HG03442 (cell line): Measurements from ENCODE around the gene TMTC1.
"Not testable (repeated sequence)": the region's sequence is repeated elsewhere in the genome, so short reads cannot be mapped to it uniquely, and the experiment has no call there.

ENCODE experiments used
- ATAC-seq: cut with Tn5 transposase; IDR thresholded peaks from one replicate; pipeline ENCODE4 v1.9.1; 2021; ENCODE audit warnings: mild to moderate bottlenecking, moderate library complexity; ENCODE audit not compliant: unreplicated experiment

Gene TMTC1

DNA sequence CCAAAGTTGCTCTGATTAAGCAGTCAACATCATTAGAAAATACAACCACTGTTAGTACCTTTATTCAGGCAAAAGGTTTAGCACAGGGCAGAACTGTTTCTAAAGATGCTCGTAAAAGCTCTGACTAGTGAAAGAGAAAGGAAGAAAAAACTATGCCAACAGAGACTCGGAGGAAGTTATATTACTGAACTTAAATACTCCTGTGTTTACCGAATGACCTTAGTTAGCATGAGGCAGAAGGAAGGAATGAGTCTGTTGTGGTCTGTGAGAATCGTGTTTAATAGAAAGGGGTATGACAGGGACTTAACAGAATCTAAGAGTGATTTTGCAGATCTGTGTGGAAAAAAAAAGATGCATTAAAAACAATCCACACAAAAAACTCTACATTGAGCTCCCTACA lies 202.1 kb downstream of the TMTC1 start:
- ATAC-seq = no peak

DNA sequence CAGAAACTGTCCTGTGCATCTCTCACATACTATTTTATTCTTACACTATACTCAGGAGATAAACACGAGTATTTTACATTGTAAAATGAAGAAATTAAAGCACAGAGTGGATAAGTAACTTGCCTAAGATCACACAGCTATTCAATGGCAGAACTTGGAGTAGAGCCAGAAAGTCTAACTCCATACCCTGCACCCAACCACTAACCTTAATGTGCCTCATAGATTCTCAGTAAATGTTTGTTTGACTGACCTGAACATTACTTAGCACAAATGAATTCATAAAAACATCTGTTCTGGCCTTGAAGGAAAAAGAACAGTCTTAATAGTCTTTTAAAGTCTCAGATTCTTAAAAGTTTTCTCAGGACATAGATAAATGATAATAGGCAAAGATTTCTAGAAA lies 202.8 kb downstream of the TMTC1 start:
- no peak for ATAC-seq

DNA sequence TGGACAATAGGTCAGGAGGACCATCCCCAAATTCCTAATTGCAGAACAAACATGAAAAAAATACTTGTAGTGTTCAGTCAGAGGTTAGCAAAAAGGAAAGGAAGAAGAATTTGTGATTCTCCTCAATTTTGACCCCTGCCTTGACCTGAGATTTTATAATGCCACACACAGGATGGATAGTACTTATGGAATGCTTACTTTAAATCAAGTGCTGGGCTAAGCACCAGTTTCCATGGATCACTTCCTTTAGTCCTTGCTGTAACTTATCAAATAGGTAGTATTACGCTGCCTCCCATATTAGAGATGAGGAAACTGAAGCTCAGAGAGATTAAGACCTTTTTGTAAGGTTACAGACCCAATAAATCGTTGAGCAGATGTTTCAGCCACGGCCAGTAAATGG lies 205.0 kb downstream of the TMTC1 start:
- no peak for ATAC-seq

DNA sequence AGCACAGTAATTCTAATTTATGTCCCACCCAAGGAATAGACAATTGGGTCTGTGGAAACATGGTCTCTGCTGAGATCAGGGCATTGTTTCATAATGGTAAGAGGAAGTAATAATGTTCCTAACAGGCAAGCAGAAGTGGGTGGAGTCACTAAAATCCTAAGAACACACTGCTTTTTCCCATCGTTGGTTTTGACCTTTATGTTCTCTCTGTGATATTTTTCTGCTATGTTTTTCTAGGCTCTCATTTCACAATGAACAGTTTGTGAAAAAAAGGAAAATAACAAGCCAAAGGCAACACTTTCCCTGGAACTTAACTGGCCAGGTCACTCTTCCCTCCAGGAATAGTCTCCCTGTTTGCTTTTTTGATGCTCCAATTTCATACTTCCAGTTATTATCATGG lies 205.7 kb downstream of the TMTC1 start:
- ATAC-seq = no peak

DNA sequence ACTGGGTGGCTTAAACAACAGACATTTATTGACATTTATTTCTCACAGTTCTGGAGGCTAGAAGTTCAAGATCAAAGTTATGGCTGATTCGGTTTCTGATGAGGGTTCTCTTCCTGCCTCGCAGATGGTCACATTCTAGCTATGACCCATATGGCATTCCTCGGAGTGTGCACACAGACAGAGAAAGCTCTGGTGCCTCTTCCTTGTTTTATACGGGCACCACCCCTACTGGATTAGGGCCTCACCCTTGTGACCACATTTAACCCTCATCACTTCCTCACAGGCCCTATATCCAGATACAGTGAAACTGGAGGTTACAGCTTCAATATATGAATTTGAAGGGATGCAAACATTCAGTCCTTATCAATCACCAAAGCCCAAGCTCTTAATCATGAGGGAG lies 209.2 kb downstream of the TMTC1 start:
- no peak for ATAC-seq

DNA sequence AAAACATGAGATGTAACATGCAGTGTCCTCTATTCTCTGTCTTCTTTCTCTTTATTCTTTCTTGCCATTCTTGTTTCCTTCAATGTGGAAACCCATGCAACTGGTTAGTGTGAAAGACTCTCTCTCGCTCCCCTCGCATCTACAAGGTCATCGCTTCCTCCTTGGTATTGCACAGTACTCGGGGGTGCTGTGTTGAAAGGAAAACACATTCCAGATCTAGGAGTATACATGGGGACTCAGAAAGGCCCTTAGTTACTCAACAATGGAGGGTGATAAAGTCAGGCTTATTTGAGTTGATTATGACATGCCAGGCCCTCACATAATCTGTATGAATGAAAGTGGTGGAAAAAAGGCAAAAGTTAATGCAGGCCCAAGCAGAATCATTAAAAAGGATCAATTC lies 210.8 kb downstream of the TMTC1 start:
- ATAC-seq = no peak

DNA sequence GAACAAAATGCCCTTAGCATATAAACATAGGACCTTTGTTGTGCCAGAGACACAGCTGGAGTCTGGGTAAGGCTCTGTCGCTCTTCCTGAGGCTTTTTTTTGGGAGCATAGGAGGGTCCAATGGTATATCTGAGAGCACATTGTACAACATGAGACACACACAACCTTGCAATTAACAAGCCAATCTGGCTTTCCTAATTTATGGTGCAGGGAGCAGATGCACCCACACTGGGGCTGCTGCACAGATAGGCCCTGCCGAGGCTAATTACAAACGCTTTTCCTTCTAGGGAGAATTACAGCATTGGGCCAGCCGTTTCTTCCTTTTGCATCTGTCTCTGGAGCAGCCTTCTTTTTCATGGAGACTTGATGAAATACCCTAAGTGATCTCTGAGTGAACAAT lies 211.3 kb downstream of the TMTC1 start:
- no peak for ATAC-seq

DNA sequence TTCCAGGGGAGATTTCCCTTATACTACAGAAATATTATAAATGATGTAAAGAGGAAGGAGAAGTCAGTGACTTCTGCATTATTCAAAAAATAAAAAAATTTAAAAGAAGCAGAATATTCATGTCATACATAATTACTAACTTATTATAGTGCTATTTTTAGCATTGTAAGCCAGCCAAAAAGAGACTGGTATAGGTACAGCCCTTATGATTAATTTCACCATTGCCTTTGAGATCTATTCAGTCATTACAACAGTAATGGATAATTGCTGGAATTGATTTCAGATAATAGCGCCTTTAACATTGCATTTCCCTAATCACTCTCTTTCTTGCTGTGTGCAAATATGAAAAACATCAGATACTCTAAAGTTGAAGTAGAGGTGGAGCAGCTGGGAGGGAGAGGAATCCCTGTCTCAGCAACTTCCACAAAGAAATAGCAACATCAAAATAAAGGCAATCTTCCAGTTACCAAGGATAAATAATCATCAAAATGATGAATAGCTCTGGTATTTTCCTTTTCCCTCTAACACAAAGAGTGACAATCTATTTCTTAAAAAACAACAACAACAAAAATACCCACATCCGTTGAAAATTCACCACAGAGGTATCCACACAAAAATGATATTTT lies 214.5 kb downstream of the TMTC1 start:
- ATAC-seq = no peak

DNA sequence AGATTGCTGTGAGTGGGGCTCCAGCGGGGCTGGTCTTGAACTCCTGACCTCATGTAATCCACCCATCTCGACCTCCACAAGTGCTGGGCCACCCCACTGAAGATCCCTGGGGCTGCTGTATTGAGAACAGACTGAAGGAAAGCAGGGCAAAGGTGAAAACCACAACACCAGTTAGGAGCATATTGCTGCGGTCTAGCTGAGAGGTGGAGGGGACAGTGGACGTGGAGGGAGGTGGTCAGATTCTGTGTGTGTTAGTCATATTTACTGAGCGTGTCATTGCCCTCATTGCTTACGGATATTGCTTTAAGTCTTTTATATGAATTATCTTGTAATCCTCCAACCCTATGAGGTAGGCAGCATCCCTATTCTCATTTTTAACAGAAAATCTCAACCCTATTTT lies 217.3 kb downstream of the TMTC1 start:
- no peak for ATAC-seq

DNA sequence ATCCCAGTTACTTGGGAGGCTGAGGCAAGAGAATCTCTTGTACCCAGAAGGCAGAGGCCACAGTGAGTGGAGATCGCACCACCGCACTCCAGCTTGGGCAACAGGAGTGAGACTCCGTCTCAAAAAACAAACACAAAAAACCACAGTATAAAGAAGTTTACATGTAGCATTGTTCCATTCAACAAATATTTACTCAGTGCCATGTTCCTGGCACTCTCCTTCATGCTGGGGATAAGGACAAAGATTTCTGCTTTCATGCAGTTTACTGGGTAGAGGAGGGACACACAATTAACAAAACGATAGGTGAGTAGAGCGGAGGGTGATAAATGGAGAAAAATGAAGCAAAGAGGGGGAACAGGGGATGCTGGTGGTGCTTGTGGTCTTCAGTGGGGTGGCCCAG lies 218.0 kb downstream of the TMTC1 start:
- ATAC-seq = no peak

DNA sequence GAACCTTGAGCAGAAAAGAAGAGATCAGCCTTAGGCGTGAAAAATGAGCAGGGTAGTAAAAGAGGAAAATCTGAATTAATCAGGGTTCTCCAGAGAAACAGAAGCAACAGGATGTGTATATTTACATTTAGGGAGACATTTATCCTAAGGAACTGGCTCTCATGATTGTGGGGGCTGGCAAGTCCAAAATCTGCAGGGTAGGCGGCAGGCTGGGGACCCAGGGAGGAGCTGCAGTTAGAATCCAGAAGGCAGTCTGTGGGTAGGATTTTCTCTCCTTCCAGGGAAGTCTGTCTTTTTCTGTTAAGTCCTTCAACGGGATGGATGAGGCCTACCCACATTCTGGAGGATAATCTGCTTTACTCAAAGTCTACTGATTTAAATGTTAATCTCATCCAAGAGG lies 218.8 kb downstream of the TMTC1 start:
- ATAC-seq = no peak

DNA sequence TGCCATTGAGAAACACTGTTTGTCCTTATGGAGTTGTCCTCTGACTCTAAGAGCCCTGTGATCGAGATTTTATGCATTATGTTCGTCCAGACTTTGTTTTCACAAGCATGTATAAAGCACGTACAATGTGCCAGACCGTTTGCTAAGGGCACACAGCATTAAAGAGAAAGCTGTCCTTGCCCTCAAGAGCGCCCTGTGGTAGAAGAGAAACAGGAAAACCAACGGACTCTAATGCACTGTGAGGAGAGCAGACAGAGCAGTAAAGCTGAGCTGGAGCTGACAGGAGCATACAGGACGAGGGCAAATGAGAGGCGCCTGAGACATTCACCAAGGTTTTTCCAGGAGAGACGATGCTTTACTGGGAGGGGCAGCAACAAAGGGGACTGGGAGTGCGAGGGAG lies 220.1 kb downstream of the TMTC1 start:
- ATAC-seq = peak; percentile 52

DNA sequence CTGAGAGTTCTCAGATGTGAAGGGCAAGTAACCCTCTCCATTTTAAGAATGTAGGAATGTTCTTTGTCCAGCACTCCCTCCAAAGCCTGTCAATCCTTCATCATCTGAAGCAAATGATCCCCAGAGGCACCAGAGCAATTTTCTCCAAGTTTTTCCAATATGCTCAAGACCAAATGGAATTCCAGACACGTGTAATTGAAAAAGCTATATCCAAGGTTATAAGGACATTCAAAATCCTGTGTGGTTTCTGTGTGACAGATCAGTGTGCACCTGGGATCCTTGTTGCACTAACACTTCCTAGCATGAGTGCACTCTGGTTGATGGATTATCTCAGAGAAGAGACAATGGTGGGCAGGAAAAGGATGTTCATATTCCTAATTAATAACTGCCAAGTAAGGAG lies 220.7 kb downstream of the TMTC1 start:
- no peak for ATAC-seq

DNA sequence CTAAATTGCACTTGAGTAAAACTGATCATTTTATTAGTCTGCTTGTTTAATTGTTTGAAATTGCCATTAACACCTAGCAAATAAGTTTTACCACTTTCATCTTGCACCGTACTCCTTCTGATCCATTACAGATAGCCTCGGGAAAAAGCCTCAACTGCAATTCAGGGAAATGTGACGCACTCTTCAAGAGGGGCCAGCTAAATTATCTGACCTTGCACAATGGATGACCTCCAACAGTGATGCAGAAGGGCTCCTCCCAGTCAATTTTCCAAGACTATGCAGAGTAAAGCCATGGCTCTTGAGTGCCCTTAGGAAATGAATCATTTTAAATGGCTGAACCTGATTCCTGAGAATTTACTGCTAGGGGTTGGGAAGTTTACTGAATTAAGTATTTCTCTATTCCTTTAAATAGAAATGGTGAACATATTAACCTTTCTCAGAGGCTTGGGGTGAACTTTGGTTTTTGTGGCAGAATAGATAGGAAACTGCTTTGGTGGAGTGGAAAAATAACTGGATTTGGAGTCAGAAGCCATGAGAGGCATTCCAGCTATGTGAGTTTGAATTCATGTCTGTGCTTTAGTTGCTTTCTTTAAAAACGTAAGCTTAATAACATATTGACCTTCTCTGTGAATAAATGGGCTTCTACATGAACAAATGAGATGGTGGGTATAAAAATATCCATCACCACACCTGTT lies 221.5 kb downstream of the TMTC1 start:
- ATAC-seq = no peak

DNA sequence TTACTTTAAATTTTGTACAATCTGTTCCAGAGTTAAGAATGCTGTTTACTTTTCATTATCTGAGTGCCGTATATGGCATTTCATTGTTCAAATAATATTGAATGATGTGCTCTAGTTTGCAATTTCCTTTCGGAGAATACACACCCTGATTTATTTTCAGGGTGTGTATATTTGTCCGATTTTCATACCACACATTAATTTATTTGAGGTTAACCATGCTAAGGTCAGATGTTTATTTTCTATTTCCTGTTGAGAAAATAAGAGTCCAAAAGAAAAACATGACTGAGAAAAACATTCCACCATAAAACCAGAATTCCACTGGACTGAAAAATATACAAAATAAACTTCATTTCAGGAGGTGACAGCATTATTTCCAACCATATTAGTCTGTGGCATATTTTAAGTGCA lies 222.1 kb downstream of the TMTC1 start:
- ATAC-seq = no peak

DNA sequence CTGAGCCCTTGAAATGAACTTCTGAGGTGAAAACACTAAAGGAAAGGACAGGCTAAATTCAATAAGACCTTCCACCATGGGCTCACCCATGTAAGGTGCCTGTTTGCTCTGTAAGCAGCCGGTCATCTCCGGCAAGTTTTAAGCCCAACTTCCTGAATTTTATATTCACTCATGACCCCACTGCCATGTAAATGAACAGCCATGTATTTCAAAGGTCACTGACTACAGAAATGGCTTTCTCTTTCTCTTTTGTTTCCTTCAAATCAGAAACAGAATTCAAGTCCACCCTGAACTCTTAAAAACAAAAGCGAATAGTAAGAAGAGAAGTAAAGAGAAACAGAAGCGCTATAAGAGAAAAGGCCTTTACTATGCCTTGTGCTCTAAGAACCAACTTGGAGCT lies 224.5 kb downstream of the TMTC1 start:
- ATAC-seq = no peak

DNA sequence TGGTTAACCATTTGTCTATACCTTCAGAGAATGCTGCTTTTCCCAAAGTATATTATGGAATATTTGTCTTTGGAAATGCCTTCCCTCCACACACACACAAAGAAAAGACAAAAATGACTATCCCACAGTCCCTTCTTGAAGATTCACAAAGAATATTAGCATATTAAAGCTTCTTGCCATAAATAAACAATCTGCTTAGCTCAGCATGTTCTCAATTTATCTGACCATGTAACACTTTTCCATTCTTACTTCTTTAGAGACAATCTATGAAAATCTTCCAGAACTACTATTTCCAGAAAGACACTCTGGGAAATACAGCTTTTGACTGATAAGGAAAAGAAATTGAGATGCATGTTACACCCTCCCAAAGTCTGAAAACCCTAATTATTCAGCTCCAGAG lies 227.4 kb downstream of the TMTC1 start:
- ATAC-seq = no peak

DNA sequence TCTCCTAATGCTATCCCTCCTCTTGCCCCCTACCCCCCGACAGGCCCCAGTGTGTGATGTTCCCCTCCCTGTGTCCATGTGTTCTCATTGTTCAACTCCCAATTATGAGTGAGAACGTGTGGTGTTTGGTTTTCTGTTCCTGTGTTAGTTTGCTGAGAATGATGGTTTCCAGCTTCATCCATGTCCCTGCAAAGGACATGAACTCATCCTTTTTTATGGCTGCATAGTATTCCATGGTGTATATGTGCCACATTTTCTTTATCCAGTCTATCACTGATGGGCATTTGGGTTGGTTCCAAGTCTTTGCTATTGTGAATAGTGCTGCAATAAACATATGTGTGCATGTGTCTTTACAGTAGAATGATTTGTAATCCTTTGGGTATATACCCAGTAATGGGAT lies 228.3 kb downstream of the TMTC1 start:
- not testable (repeated sequence) for ATAC-seq

DNA sequence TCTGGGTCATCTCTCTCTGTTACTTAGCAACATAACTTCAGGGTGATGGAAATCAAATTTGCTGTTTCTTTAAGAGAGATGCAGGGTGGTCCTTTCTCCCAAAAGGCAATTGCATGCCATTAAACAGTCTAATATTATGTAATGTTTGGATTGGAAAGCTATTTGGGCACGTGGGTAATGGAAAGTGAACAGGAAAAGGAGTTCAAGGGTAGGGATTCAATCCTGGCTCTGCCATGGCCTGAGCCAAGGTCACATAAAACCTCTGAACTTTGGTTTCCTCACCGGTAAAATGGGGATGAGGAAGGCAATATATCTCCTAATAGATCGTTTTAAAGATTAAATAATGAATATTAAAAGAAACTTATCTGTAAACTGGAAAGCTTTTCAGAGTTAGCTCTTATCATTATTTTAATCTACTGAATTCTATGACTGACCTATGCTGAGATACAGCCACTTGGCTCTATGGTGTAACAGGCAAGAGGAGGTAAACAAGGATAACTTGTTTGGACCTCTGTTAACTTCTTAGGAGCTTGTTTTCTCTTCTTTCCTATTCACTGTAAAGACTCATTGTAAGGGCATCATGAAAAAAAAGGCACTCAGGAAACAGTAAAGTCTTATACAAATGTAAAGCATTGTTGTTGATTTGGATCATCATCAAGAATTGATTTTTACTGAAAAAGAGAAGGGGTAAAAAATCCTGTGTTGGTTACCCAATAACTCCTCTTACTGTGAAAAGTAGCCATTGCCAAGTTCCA lies 230.6 kb downstream of the TMTC1 start:
- no peak for ATAC-seq

DNA sequence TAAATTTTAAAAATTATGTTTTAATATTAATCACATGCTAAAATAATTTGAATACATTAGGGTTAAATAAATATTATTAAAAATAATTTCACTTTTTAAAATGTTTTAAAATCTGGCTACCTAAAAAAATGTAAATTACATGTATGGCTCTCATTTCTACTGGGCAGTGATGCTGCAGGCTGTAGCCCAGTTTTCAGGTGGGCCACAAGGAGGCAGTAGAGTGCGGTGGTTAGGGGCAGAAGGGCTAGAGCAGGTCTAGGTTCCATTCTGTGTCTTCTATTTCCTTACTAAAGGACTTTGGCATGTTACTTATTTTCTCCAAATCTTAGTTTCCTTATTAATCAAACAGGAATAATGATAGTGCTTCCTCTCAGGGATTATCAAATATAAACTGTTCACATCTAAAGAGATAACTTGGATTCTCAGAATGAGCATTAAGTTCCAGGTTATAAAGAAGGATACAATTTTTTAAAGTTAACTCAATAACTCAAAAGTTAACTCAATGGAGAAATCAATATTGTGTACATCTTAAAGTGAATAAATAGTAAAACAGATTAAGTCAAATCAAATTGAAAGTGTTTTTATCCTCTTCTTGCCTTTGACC lies 231.3 kb downstream of the TMTC1 start:
- ATAC-seq = peak; percentile 91

DNA sequence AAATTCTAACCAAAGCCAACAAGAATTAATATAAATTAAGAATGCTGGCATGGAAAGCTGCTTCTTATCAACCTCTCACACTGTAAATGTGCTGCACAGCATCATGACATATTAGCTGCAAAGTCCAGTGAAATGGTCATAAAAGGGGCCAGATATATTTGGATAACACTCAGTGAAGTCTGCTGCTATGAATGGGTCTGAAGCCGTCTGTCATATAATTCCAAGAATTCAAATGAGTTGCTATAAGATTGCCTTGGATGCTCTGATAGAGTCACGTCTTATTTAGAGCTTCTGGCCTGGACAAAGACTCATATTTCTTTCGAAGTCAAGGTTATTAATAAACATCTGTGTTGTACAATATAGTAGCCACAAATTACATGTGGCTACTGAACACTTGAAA lies 231.9 kb downstream of the TMTC1 start:
- no peak for ATAC-seq

DNA sequence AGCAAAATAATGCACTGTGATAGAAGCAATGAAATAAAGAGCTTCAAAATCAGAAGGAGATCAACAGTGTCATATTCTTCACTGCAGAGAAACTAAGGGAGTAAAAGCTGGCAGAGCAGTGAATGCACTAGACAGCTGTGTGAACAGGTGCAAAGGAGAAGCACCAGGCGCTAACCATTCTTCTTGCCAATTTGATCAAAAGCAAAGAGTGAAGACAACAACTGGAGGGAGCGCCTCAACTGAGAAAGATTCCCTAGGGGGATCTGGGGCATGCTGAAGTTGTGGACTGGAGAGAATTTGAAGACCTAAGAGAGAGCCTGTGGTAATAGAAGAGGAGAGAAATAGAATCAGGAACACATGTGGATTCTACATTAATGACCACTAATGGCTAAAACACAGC lies 235.9 kb downstream of the TMTC1 start:
- no peak for ATAC-seq
